ENCODE measurements around the gene MVD. TPM values are rescaled to one million over a fixed set of nuclear protein-coding genes. Genes with fewer than 3 reads are reported as not detected.

The MVD gene
- total RNA-seq, 2 donors from 2014 or later, result 34.7 to 40.0 TPM

- intact Hi-C loops (cut with DNase I), result no loop called here
- H3K36me3 ChIP-seq, result peaks cover 9 to 15% of the 10 kb centered on the region in 2 donors
- 93% methylated on average over 28 of the region's 30 CpGs for WGBS
Measured at GRCh38 chr16:88631920-88632586, 30.8 kb downstream of the MVD start.

DNA sequence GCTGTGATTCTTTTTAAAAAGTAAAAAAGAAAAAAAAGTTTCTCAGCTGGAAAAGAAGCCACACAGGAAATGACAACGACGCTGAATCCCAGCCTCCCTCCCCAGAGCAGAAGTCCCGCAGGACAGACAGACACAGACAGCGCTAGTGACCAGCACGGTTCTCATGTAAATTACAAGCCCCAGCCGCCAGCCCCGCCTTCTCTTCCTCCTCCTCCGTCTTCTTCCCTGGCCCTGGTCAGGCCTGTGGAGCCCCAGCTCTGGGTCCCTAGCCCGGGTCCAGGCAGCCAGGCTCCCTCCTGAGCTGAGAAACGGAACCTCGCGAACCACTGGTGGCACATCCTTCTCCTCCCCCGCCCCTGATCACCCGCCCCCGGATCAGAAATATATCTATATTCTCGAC, 31.5 kb downstream of the MVD start:
- Histone ChIP-seq H3K9me3 (no peaks in the 10 kb centered on the region), H3K27ac (no peak overlapping the region), H3K36me3 (peaks cover 9 to 15% of the 10 kb centered on the region in 2 donors), H3K4me3 (no peak overlapping the region), H3K4me1 (replicated peaks) (no peaks in the 10 kb centered on the region), H3K27me3 (replicated peaks; ENCODE audit: insufficient read depth) (no peaks in the 10 kb centered on the region)
- no peak for TF ChIP-seq POLR2AphosphoS5 (IDR thresholded peaks at IDR 0.05)
- no peak for TF ChIP-seq POLR2A (IDR thresholded peaks at IDR 0.05)
- TF ChIP-seq, protein P1, sequence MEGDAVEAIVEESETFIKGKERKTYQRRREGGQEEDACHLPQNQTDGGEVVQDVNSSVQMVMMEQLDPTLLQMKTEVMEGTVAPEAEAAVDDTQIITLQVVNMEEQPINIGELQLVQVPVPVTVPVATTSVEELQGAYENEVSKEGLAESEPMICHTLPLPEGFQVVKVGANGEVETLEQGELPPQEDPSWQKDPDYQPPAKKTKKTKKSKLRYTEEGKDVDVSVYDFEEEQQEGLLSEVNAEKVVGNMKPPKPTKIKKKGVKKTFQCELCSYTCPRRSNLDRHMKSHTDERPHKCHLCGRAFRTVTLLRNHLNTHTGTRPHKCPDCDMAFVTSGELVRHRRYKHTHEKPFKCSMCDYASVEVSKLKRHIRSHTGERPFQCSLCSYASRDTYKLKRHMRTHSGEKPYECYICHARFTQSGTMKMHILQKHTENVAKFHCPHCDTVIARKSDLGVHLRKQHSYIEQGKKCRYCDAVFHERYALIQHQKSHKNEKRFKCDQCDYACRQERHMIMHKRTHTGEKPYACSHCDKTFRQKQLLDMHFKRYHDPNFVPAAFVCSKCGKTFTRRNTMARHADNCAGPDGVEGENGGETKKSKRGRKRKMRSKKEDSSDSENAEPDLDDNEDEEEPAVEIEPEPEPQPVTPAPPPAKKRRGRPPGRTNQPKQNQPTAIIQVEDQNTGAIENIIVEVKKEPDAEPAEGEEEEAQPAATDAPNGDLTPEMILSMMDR (IDR thresholded peaks at IDR 0.05), result no peak
- intact Hi-C loops (cut with DNase I), result no loop called here
- DNase-seq (ENCODE audit: low spot score), result no peak
- WGBS, result 76% methylated on average over 16 of the region's 16 CpGs

More at GRCh38 chr16:88631920-88632586, 30.8 kb downstream of the MVD start:
- Histone ChIP-seq H3K27ac (no peak overlapping the region), H3K27me3 (replicated peaks; ENCODE audit: insufficient read depth) (no peaks in the 10 kb centered on the region), H3K9me3 (no peaks in the 10 kb centered on the region), H3K4me3 (no peak overlapping the region), H3K4me1 (replicated peaks) (no peaks in the 10 kb centered on the region)
- TF ChIP-seq POLR2AphosphoS5 (IDR thresholded peaks at IDR 0.05), result no peak
- no peak for DNase-seq (ENCODE audit: low spot score)

DNA sequence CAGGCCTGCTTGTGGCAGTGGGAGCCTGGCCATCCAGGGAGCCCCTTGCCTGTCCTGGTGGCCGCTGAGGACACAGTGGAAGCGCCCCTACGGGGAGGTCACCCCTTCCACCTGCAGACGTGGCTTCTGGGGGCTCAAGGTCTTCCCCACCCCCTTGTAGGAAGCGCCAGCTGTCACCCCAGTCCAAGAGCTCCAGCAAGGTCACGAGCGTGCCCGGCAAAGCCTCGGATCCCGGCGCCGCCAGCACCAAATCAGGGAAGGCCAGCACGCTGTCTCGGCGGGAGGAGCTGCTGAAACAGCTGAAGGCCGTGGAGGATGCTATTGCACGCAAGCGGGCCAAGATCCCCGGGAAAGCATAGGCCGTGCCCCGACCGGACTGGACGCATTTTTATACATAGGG, 31.9 kb downstream of the MVD start:
- Histone ChIP-seq H3K4me3 (no peak overlapping the region), H3K27me3 (replicated peaks; ENCODE audit: insufficient read depth) (no peaks in the 10 kb centered on the region), H3K4me1 (replicated peaks) (no peaks in the 10 kb centered on the region), H3K36me3 (peaks cover 9 to 15% of the 10 kb centered on the region in 2 donors), H3K27ac (no peak overlapping the region), H3K9me3 (no peaks in the 10 kb centered on the region)
- 97% methylated on average over 22 of the region's 23 CpGs for WGBS
- intact Hi-C loops (cut with DNase I), result no loop called here
- no peak for DNase-seq (ENCODE audit: low spot score)
- TF ChIP-seq POLR2AphosphoS5 (IDR thresholded peaks at IDR 0.05) (no peak), POLR2A (IDR thresholded peaks at IDR 0.05) (no peak)
- TF ChIP-seq, protein P1 (IDR thresholded peaks at IDR 0.05), result no peak

- no peak for DNase-seq (ENCODE audit: low spot score)
- Histone ChIP-seq H3K36me3 (peaks cover 9 to 15% of the 10 kb centered on the region in 2 donors), H3K27me3 (replicated peaks; ENCODE audit: insufficient read depth) (no peaks in the 10 kb centered on the region), H3K4me1 (replicated peaks) (no peaks in the 10 kb centered on the region), H3K9me3 (no peaks in the 10 kb centered on the region), H3K4me3 (no peak overlapping the region), H3K27ac (no peak overlapping the region)
- intact Hi-C loops (cut with DNase I), result no loop called here
- 87% methylated on average over 11 of the region's 12 CpGs for WGBS
- no peak for TF ChIP-seq POLR2AphosphoS5 (IDR thresholded peaks at IDR 0.05)
Measured at GRCh38 chr16:88630433-88630832, 32.5 kb downstream of the MVD start.

- no peaks in the 10 kb centered on the region for H3K4me1 ChIP-seq (replicated peaks)
- H3K9me3 ChIP-seq, result no peaks in the 10 kb centered on the region
- TF ChIP-seq POLR2AphosphoS5 (IDR thresholded peaks at IDR 0.05) (no peak), POLR2A (IDR thresholded peaks at IDR 0.05) (no peak)
- TF ChIP-seq, protein P1 (IDR thresholded peaks at IDR 0.05), result no peak
- H3K27ac ChIP-seq, result no peak overlapping the region
- WGBS, result 87% methylated on average over 9 of the region's 9 CpGs
- intact Hi-C loops (cut with DNase I), result no loop called here
- no peaks in the 10 kb centered on the region for H3K27me3 ChIP-seq (replicated peaks; ENCODE audit: insufficient read depth)
- DNase-seq (ENCODE audit: low spot score), result no peak
- H3K4me3 ChIP-seq, result no peak overlapping the region
- peaks cover 12 to 19% of the 10 kb centered on the region in 2 donors for H3K36me3 ChIP-seq
Measured at GRCh38 chr16:88629835-88630234, 33.1 kb downstream of the MVD start.

DNA sequence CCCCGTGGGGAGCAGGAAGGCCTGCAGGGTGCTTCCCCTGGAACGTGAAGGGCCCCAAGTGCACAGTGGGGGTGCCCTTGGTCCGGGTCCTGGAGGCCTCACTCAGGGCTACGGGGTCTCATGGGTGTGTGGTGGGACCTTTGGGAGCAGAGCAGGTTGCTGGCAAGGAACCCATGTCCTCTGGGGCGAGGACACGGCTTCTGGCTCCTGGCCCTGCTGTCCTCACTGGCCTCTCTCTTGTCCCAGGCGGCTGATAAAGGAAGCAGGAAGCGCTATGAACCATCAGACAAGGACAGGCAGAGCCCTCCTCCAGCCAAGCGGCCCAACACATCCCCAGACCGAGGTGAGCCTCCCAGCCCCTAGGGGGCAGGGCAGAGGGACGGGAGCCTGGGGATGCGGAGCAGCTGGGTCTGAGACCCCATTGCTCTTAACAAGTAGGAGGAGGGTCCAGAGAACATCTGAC, 34.3 kb downstream of the MVD start:
- no peak overlapping the region for H3K4me3 ChIP-seq

More for the DNA sequence above, 34.3 kb downstream of the MVD start:
- WGBS, result 75% methylated on average over 12 of the region's 12 CpGs
- Histone ChIP-seq H3K4me1 (replicated peaks) (no peaks in the 10 kb centered on the region), H3K9me3 (no peaks in the 10 kb centered on the region), H3K36me3 (peaks cover 17 to 32% of the 10 kb centered on the region in 2 donors), H3K27me3 (replicated peaks; ENCODE audit: insufficient read depth) (no peaks in the 10 kb centered on the region), H3K27ac (no peak overlapping the region)
- intact Hi-C loops (cut with DNase I), result no loop called here
- no peak for TF ChIP-seq POLR2AphosphoS5 (IDR thresholded peaks at IDR 0.05)
- no peak for TF ChIP-seq POLR2A (IDR thresholded peaks at IDR 0.05)
- TF ChIP-seq, protein P1 (IDR thresholded peaks at IDR 0.05), result no peak
- no peak for DNase-seq (ENCODE audit: low spot score)
